NCI-H1436 (cell line): ENCODE measurements around the gene CDC42BPB.

Source experiments
- DNase-seq: peaks from one replicate; lab custom pipeline; 2025; lab: John Stamatoyannopoulos, UW

The CDC42BPB gene

DNA sequence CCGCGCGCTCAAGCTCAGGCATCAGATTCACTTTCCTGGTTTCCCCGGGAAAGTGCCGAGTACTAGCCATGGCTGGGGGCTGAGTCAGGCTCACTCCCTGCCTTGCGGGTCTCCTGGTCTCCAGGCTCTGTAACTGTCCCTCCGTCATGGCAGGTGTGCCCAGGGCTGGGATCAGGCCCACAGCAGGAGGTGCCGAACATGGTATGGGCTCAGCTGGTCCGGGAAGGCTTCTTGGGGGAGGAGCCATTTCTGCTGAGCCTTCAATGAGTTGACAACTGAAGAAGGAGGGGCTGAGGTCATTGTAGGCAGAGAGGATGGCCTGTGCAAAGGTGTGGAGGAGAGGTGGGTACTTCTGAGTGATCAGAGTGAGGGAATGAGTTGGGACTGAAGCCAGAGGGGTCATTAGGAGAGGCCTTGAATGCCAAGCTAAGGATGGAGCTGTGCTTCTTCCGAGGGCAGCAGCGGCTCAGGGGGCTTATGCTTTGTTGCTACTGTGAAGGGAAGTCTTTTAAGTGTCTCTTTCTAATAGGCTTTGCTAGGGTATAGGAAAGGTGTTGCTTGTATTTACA lies 37.9 kb upstream of the CDC42BPB start:
- no peak for DNase-seq

GRCh38 chr14:103094406-103095209 lies 37.3 kb upstream of the CDC42BPB start, which contains the start of gene EXOC3L4:
Gene EXOC3L4 (plus strand): TSS chr14:103094725. CDS start chr14:103100220, 5,495 bp downstream.
- DNase-seq, result no peak

DNA sequence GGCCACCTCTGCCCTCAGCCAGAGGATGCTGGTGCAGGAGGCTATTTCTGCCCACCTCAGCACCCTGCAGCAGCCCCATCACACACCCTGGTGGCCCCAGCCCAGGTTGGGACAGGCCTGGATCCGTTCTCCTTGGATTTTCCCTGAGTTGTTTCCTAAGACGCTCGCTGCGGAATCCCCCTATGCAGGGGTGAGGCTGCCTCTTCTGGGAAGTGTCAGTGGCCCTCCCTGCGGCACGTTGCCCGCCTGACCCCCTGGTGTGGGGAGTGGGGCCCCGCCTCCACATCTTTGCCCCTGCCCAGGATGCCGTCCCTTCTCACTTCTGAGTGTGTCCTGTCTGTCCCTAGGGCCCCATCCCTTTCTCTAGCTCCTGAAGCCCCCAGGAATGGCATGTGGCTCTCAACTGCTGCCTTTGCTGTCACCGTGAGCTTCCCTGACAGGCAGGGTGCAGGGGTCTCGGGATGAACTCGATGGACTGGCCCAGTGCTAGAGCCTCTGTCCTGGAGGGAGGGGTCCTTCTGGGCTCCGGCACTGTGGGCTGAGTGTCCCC lies 36.6 kb upstream of the CDC42BPB start:
- no peak for DNase-seq

- DNase-seq, result no peak
Observed at GRCh38 chr14:103091883-103092222, 34.5 kb upstream of the CDC42BPB start.

DNA sequence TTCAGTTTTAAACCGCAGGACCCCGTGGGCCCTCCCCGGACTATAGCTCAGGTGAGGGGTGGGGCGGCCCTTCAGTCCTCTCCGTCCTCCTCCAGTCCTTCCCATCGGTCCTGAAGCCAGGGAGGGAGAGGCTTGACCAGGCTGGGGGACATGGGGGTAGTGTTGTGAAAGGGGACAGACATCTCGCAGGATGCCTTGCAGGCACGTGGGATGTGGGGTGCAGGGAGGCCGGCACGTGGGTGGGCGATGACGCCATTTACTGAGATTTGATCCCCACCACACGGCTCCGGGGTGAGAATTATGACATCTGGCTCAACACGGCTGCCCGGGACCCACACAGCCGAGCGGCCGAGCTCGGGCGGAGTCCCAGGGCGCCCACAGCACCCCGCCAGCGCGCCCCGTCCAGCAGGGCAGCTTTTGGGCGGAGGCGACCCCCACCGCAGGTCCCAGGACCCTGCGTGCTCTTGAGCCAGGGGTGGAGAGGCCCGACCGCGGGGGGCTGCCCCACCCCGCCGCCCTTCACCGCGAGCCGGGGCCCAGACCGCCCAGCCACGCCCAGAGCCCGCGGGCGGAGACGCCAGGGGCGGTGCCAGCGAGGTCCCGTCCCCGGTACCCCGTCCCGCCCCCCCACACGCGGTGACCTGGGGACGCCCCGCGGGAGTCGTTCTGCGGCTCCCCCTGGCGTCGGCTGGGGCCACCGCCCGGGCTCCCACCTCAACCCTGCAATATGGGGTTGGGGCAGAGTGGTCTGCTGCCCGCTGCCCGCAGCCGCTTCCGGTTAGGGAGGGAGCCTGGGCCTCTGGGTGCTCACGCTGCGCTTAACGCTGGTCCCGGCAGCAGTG lies 33.9 kb upstream of the CDC42BPB start:
- DNase-seq, result peak; percentile 67

DNA sequence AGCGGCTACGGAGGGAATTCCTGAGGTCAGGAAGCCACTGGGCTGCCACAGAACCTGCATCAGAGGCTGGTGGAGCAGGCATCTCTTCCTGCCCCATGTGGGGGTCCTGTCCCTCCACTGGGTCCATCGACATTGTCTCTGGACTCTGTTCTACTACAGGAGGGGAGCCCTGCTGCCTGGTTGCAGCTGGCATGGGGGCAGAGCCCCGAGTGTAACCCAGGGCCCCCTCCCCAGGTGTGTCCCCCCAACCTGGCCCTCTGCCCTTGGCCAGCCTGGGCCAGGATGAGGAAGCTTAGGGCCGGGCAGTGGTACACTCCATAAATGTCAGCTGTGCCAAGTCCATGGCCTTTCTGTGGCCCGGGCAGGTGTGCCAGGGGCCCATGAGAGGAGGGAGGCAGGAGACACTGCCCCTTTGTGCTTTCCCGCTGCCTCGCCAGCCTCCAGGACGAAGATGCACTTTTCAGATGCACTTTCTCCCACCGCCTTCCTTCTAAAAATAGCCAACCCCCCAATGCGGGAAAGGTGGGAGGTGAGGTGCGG lies 33.2 kb upstream of the CDC42BPB start:
- no peak for DNase-seq

DNA sequence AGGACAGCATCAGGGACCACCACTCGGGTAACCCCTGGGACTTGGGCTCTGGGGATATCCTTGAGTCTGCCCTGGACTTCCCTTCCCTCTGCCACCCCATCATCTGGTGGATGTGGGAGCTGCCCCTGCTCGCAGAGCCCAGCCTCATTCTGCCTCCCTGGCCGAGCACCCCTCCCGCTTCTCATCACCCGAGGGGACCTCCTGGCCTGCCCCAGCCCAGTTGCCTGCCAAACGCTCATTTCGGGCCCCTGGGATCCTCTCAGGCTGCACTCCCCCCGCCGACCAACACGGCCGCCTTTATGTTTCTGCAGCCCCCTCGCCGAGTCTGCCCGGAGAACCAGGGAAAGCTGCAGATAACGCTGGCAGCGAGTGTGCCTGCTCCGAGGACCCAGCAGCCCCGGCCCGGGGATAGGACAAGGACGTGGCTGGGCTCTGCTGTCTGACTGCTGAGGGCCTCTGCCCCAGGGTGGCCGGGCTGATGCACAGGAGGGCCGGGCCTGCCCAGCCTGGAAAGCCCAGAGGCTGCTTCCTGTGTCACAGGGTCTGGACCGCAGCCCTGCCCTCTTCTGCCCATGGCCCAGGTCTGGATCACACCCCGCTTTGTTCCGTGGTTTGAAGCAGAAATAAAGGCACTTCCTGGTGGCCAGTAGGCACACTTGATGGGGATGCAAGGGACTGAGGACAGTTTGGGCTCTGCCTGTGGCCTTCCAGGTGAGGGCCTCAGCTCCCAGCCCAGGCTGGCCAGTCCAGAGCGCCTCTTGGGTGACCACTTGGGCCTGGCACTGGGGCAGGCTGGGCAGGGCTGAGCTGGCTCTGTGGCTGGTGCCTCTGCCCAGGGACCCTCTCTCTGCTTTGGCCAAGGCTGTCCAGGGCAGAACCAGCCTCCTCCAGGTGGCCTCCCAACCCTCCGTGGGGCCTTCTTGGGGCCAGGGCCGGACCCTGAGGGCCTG lies 32.3 kb upstream of the CDC42BPB start:
- no peak for DNase-seq

DNA sequence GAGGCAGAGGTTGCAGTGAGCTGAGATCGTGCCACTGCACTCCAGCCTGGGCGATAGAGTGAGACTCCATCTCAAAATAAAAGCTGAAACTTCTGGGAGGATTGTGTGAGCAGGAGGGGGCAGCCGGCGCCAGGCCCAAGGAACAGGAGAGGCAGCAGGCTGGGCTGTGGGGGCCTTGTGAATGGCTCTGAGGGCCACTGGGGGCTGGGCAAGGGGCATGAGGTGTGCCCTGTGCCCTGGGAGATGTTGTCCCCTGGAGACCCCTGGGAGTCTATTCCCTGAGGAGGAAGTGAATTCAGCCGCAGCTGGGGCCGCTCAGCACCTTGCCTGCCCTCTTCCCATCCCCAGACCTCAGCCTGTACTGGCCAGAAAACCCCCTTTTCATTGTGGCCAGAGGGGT lies 31.6 kb upstream of the CDC42BPB start:
- no peak for DNase-seq

GRCh38 chr14:103087343-103087835 lies 30.0 kb upstream of the CDC42BPB start:
- DNase-seq, result no peak

DNA sequence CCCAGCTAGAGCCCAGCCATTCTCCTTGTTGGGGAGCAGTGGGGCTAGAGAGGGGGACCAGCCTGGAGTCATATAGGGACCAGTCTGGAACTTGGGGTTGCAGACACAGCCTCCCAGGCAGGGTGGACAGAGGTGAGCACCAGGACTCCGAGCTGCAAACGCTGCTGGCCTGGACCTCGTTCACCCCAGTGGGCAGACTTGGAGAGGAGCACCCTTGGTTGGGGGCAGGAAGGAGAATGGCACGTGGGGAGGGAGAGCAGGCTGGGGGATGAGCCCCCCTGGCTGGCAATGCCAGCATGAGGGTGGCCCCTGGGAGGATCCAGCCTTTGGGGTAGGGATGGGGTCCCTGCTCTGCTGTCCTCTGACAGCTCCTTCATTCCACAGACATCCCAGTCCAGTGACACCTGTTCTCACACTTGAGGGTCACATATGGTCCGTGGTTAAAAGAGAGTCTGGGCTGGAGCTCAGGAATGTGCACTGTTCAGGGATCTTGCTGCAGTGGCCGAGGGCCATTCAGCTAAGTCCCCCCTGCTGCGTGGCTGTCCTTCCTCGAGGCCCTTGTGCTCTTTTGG lies 29.5 kb upstream of the CDC42BPB start:
- DNase-seq, result no peak

GRCh38 chr14:103085106-103086091 lies 28.1 kb upstream of the CDC42BPB start:
- DNase-seq, result no peak

DNA sequence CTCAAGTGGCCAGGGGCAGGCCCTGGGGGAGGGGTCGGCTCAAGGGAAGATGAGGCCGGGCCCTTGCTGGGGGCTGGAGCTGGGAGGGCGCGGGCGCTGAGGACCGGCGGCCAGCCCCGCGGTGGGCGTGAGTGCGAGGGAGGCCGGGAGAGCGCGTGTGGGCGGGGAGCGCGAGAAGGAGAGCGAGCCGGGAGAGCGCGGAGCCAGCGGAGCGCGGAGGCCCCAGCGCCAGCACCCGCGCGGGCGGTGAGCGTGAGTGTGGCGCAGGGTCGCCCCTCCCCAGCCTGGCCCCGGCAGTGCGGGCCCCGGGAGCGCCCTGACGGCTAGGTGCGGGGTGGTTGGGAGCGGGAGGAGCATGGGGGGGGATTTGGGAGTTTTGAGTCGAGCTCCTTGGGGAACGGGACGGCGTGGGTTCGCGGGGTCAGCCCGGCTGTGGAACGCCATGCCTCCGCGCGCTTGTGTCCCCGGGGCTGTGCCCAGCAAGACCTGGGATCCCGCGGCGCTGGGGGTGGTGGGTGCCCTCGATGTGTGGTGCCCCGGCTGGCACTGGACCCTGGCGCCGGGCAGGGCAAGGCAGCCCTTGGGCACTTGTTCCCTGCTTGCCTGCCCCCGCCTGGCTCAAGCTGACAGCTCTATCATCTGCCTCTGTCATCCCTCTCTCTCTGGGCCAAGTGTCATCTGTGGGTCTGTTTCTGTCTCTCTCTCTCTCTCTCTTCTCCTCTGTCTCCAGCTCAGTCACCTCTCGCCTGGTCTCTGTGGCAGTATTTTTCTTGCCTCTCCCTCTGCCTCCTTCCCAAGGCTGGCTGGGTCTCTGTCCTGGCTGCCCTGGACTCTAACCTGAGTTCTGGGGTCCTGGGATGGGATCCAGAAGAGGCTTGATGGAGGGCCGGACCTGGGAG lies 26.9 kb upstream of the CDC42BPB start, which contains the start of gene LBHD2:
Gene LBHD2, plus strand, starts transcription at position 190 of the 899 bp plus-strand sequence. CDS start 1,803 bp downstream, outside the sequence.
- DNase-seq, result no peak

DNA sequence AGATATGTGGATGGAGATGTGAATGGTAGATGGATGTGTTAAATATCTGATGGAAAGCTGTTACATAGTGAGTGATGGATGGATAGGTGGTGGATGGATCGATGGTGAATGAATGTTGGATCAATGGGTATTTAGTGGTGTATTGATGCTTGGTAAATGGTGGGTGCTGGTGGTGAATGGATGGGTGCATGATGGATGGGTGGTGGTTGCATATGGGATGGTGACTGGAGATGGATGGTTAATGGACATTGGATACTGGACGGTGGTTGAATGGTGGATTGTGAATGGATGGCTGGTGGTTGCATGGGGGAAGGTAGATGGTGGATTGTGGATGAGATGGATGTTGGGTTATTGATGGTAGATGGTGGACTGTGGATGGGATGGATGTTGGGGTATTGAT lies 24.6 kb upstream of the CDC42BPB start:
- no peak for DNase-seq

GRCh38 chr14:103078860-103079587 lies 21.7 kb upstream of the CDC42BPB start:
- DNase-seq, result no peak

DNA sequence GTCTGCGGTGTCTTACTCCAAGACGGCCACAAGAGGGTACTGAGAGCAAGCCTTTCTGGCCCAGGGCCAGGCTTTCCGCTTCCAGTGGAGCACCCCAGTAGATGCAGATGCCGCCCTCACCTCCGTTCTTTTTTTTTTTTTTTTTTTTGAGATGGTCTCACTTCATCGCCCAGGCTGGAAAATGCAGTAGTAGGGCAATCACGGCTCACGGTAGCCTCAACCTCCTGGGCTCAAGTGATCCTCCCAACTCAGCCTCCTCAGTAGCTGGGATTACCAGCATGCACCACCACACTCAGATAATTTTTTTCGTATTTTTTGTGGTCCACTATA lies 21.0 kb upstream of the CDC42BPB start:
- DNase-seq, result peak; percentile 81

- DNase-seq, result no peak
Observed at GRCh38 chr14:103074729-103075367, 17.5 kb upstream of the CDC42BPB start.
